ENCODE data around the gene OXNAD1.
A peak's percentile ranks its signal among the peaks of the same experiment; 100 is the strongest.

Gene OXNAD1, protein sequence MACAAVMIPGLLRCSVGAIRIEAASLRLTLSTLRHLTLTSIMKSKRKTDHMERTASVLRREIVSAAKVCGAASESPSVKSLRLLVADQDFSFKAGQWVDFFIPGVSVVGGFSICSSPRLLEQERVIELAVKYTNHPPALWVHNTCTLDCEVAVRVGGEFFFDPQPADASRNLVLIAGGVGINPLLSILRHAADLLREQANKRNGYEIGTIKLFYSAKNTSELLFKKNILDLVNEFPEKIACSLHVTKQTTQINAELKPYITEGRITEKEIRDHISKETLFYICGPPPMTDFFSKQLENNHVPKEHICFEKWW

DNA sequence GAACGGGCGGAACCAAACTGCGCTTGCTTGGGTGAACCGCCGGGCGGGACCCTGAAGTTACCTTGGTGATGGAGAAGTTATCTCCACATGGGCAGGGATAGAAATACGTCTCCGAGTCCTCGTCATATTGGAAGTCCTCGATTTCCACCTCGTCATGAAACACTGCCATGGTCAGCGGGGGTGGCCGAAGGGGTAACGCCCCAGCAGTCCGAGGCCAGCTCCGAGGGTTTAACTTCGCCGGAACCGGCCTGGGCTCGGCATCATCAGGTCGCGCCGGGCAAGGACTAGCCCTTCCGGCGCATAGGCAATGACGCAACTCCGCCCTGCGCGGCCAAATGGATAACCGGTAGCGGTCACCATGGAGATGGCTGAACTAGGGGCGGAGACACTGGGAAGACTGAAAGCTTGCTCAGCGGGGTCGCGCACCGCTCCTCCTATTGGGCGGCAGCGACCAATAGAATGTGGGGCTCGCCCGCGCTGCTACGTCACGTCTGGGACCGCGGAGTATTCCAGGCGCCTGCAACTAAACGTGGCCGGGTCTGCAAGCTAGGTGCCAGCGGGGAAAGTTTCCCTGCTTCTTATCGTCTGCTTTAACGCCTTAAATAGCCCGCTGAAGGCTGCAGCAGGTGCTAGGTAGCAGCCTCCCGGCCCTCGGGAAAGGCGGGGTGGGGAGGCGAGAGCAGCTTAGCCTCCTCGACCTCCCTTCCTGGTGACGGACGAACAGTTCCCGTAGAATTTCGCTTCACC lies at the start of gene OXNAD1, which contains the start of gene DPH3:
TSS of gene OXNAD1 (plus strand) at position 505 of the 747 bp plus-strand sequence. CDS start 5,741 bp downstream, outside the sequence.
TSS of gene DPH3 (minus strand) at position 236 of the 747 bp plus-strand sequence. CDS start at position 169, 67 bp downstream.
- TF ChIP-seq, protein P1, sequence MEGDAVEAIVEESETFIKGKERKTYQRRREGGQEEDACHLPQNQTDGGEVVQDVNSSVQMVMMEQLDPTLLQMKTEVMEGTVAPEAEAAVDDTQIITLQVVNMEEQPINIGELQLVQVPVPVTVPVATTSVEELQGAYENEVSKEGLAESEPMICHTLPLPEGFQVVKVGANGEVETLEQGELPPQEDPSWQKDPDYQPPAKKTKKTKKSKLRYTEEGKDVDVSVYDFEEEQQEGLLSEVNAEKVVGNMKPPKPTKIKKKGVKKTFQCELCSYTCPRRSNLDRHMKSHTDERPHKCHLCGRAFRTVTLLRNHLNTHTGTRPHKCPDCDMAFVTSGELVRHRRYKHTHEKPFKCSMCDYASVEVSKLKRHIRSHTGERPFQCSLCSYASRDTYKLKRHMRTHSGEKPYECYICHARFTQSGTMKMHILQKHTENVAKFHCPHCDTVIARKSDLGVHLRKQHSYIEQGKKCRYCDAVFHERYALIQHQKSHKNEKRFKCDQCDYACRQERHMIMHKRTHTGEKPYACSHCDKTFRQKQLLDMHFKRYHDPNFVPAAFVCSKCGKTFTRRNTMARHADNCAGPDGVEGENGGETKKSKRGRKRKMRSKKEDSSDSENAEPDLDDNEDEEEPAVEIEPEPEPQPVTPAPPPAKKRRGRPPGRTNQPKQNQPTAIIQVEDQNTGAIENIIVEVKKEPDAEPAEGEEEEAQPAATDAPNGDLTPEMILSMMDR (conservative IDR thresholded peaks at IDR 0.05; ENCODE audit: low read depth) = no peak
- peak; percentile 96 for DNase-seq (ENCODE audit: low spot score)
- POLR2A ChIA-PET (ENCODE audit: low non-redundant PET) = interaction anchor here (0.6 kb wide), 1 partner anchor 9 kb away, joined by 3 read pairs; no protein-coding TSS in a partner anchor
- H3K27ac ChIP-seq = peak within 1 kb of the TSS; percentile 81
- CTCF ChIA-PET = no interaction called here

DNA sequence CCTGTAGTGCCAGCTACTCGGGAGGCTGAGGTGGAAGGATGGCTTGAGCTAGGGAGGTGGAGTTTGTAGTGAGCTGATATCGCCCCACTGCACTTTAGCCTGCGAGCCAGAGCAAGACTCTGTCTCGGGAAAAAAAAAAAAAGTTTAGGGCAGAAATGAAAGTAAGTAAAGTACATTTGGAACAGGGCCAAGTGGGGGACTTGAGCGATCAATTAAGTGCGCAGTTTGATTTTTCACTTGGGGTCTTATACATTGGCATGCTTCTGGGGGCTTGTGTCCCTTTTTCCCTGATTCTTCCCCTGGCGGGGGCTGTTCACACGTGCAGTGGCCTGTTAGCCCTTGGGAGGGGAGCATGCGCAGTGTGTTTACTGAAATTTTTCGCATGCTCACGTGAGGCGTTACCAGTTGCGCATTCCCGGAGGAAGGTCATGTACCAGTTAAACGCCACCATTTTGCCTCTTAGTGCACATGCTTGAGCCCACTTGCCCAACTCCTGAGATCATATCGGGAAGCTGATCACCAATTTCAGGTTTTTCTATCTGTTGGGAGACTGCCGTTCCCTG lies 48.6 kb upstream of the OXNAD1 start:
- POLR2A ChIA-PET (ENCODE audit: low non-redundant PET) = no interaction called here
- CTCF ChIA-PET = no interaction called here
- DNase-seq (ENCODE audit: low spot score) = no peak
- TF ChIP-seq, protein P1 (conservative IDR thresholded peaks at IDR 0.05; ENCODE audit: low read depth) = no peak
- no peak overlapping the region for H3K27ac ChIP-seq

DNA sequence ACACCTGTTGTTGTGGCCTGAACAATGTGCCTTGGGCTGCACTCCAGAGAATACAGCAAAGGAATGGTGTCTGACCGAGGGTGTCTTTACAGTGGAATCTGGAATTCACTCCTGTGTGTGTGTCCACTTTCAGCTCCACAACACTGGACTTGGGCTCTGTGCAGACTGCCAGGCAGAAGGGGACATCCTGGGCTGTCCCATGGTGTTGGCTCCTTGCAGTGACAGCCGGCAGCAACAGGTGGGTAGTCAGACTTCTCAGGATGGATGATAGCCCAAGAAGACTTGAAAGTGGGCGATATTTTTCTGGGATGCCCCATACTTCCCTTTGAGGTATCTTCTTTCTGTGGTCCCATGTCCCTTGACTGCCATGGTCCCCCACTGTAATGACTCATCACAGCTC lies 45.2 kb upstream of the OXNAD1 start:
- ChIA-PET CTCF (no interaction called here), POLR2A (ENCODE audit: low non-redundant PET) (no interaction called here)
- DNase-seq (ENCODE audit: low spot score) = no peak
- no peak overlapping the region for H3K27ac ChIP-seq
- TF ChIP-seq, protein P1 (conservative IDR thresholded peaks at IDR 0.05; ENCODE audit: low read depth) = no peak

DNA sequence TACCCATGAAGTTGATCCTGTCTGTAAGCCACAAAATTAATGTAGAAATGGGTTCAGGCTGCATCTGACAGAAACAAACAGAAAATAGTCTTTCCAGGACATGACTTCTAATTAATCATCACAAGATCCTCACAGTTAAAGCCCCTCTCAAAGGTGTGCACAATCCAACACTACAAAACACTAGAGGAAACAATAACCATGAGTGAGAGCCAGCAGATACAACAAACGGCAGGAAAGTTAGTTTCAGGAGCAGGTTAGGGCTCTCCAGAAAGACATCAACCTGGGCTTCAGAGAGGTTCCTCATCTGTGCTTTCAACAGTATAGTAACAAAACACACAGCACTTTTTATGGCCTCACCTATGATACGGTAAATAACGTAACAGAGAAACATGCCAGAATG lies 43.0 kb upstream of the OXNAD1 start:
- H3K27ac ChIP-seq = no peak overlapping the region
- POLR2A ChIA-PET (ENCODE audit: low non-redundant PET) = no interaction called here
- CTCF ChIA-PET = no interaction called here
- TF ChIP-seq, protein P1 (conservative IDR thresholded peaks at IDR 0.05; ENCODE audit: low read depth) = no peak
- no peak for DNase-seq (ENCODE audit: low spot score)

DNA sequence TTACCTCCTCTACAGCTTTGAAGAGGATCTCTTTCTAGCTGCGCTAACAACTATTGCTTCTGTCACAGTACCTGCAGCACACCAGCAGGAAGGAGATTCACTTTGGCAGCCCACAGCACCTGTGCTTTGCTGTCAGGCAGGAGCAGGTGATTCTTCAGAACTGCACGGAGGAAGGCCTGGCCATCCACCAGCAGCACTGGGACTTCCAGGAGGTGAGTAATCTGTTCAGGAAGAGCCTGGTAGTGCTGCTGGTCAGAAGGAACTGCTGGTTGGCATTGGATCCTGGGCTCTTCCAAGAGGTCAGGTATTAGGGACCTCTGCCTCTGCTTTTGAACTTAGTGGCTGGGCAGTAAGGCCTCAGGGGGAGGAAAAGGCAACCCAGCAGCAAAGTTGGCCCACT lies 42.5 kb upstream of the OXNAD1 start:
- ChIA-PET CTCF (no interaction called here), POLR2A (ENCODE audit: low non-redundant PET) (no interaction called here)
- TF ChIP-seq, protein P1 (conservative IDR thresholded peaks at IDR 0.05; ENCODE audit: low read depth) = no peak
- DNase-seq (ENCODE audit: low spot score) = no peak
- no peak overlapping the region for H3K27ac ChIP-seq

DNA sequence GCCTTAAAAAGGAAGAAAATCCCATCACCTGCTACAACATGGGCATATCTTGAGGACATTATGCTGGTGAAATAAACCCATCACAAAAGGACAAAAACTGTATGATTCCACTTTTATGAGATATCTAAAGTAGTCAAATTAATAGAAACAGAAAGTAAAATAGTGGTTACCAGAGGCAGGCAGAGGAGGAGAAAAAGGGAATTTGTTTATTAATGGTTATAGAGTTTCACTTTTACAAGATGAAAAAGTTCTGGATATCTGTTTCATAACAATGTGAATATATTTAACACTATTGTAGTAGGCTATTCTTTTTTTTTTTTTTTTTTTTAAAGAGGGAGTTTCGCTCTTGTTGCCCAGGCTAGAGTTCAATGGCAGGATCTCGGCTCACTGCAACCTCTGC lies 40.7 kb upstream of the OXNAD1 start:
- ChIA-PET CTCF (no interaction called here), POLR2A (ENCODE audit: low non-redundant PET) (no interaction called here)
- no peak overlapping the region for H3K27ac ChIP-seq
- TF ChIP-seq, protein P1 (conservative IDR thresholded peaks at IDR 0.05; ENCODE audit: low read depth) = no peak
- no peak for DNase-seq (ENCODE audit: low spot score)

All from RWPE1 (cell line).